Mucosa of descending colon (tissue), 3 donors: ENCODE data around the gene CHCHD1. TPM values are rescaled to one million over a fixed set of nuclear protein-coding genes. Genes with fewer than 3 reads are reported as not detected.

Source experiments
- ATAC-seq: fragments of 200-7000 bp; cut with Tn5 transposase; one replicate; pipeline ENCODE4 v1.9.1; 2020; ENCODE audit warnings: mild to moderate bottlenecking, moderate library complexity
- DNase-seq, 3 donors: peaks; one replicate each; pipeline ENCODE4 v3.0.0-alpha.2; 2020
- H3K36me3 ChIP-seq: fragments of 200-600 bp; one replicate; pipeline ENCODE4 v1.8.0; 2021; ENCODE audit warnings: low read depth, mild to moderate bottlenecking
- H3K4me1 ChIP-seq: fragments of 200-600 bp; one replicate; pipeline ENCODE4 v1.8.0; 2021; ENCODE audit warnings: low read depth, mild to moderate bottlenecking
- H3K4me3 ChIP-seq: fragments of 200-600 bp; one replicate; pipeline ENCODE4 v1.8.0; 2021; ENCODE audit warnings: mild to moderate bottlenecking
- H3K9me3 ChIP-seq: fragments of 200-600 bp; one replicate; pipeline ENCODE4 v1.8.0; 2021; ENCODE audit warnings: mild to moderate bottlenecking
- CTCF ChIP-seq: fragments of 200-600 bp; IDR thresholded peaks from one replicate; pipeline ENCODE4 v1.8.0; 2022; ENCODE audit warnings: antibody characterized with exemption, mild to moderate bottlenecking
- intact Hi-C, 2 donors: fragments of 100-400 bp; cut with DNase I in 1 of 2; cut with micrococcal nuclease in 1 of 2; formaldehyde crosslinking; loops; one replicate each; pipeline versions ENCODE4 v1.11.0 to v1.11.1; 2022; cut with DNase I, micrococcal nuclease
- total RNA-seq, 3 donors: library from RNA; stranded (reverse); fragmentation: NEBNext Ultra II Directional in 2 of 3; extraction: Animal tissue kit (Norgen Biotek cat#: 25700) in 2 of 3; gene quantifications; one replicate each; pipeline versions ENCODE4 v1.2.1 to v1.2.4, GENCODE V29; 2021 to 2023
- donor health status: DM: no; HTN: no; CAD: no; lungs with moderate emphysema.
- donor health status: DM: no; HTN: no; CAD: no.
- donor health status: DM: no; HTN: yes; CAD: no.

The CHCHD1 gene
- total RNA-seq, 3 donors from 2014 or later, result 19.8 to 26.2 (median 22.7) TPM

DNA sequence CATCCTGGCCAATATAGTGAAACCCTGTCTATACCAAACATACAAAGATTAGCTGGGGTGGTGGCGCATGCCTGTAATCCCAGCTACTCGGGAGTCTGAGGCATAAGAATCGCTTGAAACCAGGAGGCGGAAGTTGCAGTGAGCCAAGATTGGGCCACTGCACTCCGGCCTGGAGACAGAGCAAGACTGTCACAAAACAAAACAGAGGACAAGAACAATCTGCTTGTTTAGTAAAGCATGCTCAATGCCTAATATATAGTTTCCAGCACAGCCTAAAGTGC is 39.5 kb upstream of the CHCHD1 start:
- intact Hi-C loops, result no loop called here
- Histone ChIP-seq H3K4me3 (no peak overlapping the region), H3K9me3 (no peaks in the 10 kb centered on the region), H3K4me1 (peaks cover 20% of the 10 kb centered on the region), H3K36me3 (no peaks in the 10 kb centered on the region)
- DNase-seq, result no peak
- TF ChIP-seq CTCF, result no peak
- ATAC-seq, result no peak

DNA sequence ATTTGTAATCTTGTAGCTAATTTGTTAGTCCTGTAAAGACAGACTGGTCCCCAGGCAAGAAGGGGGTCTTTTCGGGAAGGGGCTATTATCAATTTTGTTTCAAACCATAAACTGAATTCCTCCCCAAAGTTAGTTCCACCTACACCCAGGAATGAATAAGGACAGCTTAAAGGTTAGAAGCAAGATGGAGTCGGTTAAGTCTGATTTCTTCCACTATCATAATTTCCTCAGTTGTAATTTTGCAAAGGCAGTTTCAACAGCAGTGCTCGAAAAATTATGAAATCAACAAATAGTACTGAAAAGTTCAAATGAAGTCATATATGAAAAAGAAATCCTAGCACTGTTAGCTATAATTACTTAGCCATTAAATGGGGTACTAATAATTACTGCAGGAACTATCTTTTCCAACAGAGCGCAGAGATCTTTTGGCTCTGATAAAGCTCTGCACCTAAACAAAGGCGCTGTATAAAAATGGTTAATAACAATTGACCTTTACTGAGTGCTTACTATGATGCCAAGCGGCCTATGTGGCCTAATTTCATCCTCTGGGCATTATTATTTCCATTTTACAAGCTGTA is 38.4 kb upstream of the CHCHD1 start:
- TF ChIP-seq CTCF, result no peak
- ATAC-seq, result no peak
- DNase-seq, result no peak
- Histone ChIP-seq H3K36me3 (no peaks in the 10 kb centered on the region), H3K4me3 (peak overlapping the region; percentile 65), H3K4me1 (peaks cover 20% of the 10 kb centered on the region), H3K9me3 (no peaks in the 10 kb centered on the region)
- intact Hi-C loops, result no loop called here

DNA sequence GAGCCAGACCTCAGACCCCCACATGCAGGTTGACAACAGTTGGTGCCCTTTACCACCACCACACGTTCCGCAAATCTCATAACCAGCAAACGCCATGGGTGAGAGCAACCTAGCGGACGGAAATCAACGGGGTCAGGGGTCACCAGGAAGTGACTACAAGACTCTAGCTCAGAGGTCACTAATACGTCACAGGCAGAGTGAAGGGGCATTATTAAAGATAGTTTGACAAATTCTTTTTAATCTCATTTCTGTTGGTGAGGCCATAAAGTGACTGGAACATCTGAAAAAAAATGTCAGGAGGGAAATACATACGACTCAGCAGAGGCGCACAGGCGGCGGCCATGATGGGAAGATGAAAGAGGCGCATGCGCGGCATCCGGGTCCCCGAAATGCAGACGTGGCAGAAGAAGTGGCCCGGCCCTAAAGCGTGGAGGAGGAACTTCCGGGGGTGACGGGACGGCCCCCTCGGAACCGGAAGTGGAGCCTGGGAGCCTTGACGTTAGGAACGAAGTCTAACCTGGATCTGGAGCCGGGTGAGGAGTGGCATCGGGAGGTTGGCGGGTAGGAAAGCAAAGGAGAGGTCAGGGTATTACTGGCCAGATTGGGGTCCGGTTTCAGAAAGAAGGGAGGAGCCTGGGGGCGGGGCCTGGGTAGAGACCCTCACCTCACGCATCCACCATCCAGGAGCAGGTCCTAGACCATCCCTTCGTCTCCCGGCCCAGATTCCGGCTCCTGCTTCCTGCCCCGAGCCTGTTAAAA is 37.8 kb upstream of the CHCHD1 start, which contains the start of gene SEC24C:
Gene SEC24C (plus strand): TSS at position 468 of the 759 bp plus-strand sequence. CDS start 2,461 bp downstream, outside the sequence.
- intact Hi-C loops, result no loop called here
- Histone ChIP-seq H3K4me1 (peaks cover 26% of the 10 kb centered on the region), H3K4me3 (peak within 1 kb of the TSS; percentile 65)

GRCh38 chr10:73744664-73744975 is 37.2 kb upstream of the CHCHD1 start:
- H3K4me1 ChIP-seq, result peaks cover 26% of the 10 kb centered on the region
- ATAC-seq (peak; percentile 66), DNase-seq (peak in 2 of 3 donors; percentile 75 to 80)
- no peaks in the 10 kb centered on the region for H3K36me3 ChIP-seq
- intact Hi-C loops, result no loop called here
- peak overlapping the region; percentile 65 for H3K4me3 ChIP-seq
- no peak for TF ChIP-seq CTCF
- H3K9me3 ChIP-seq, result no peaks in the 10 kb centered on the region

More for the DNA sequence above, 37.8 kb upstream of the CHCHD1 start, which contains the start of gene SEC24C:
- peak; percentile 98 for ATAC-seq
- Histone ChIP-seq H3K9me3 (no peaks in the 10 kb centered on the region), H3K36me3 (no peaks in the 10 kb centered on the region)
- no peak for TF ChIP-seq CTCF
- peak; percentile 97 to 98 (median 97) for DNase-seq

DNA sequence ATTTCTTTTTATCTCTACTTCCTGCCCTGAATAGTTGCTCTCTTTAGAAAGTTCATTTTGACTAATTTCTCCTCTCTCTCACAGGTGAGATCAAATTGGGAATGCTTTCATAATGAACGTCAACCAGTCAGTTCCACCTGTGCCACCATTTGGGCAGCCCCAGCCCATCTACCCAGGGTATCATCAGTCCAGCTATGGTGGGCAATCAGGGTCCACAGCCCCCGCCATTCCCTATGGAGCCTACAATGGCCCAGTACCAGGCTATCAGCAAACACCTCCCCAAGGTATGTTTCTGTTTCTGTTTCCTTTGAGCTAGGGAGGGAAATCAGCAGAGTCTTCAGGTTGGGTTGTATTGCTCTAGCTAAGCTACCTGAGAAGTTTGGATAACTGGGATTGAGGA is 35.1 kb upstream of the CHCHD1 start:
- H3K4me3 ChIP-seq, result no peak overlapping the region
- H3K4me1 ChIP-seq, result peaks cover 26% of the 10 kb centered on the region
- H3K9me3 ChIP-seq, result no peaks in the 10 kb centered on the region
- TF ChIP-seq CTCF, result no peak
- no peaks in the 10 kb centered on the region for H3K36me3 ChIP-seq
- ATAC-seq, result no peak
- intact Hi-C loops, result no loop called here
- no peak for DNase-seq
